CD14-positive monocyte (primary cell): Measurements from ENCODE around the gene ACE. TPM values are rescaled to one million over a fixed set of nuclear protein-coding genes. Genes with fewer than 3 reads are reported as not detected.

Source experiments
- DNase-seq, 3 donors: peaks; one replicate each; pipeline ENCODE4 v3.0.0-alpha.2; 2011 to 2022
- H2AFZ ChIP-seq: 2 replicates; pipeline ENCODE4 v1.6.0; 2012; ENCODE audit warnings: mild to moderate bottlenecking, low read depth, low read length, inconsistent platforms; ENCODE audit not compliant: insufficient read depth, poor library complexity, severe bottlenecking
- H3K27ac ChIP-seq, 2 donors: 1 replicate in 1 of 2; 2 replicates in 1 of 2; pipeline ENCODE4 v1.5.1; 2012 to 2013; ENCODE audit warnings: low read length in 2 of 2, control low read depth in 1 of 2, inconsistent platforms in 1 of 2, low read depth in 1 of 2, mild to moderate bottlenecking in 1 of 2
- H3K27me3 ChIP-seq, 2 donors: one replicate each; pipeline versions ENCODE4 v1.6.0 to v1.6.1; 2011 to 2013; ENCODE audit warnings: low read length in 2 of 2; ENCODE audit not compliant: control insufficient read depth in 2 of 2, insufficient read depth in 2 of 2
- H3K36me3 ChIP-seq, 2 donors: replicated peaks in 1 of 2; 1 replicate in 1 of 2; 2 replicates in 1 of 2; pipeline versions ENCODE4 v1.5.1 to v1.6.1; 2012 to 2013; ENCODE audit warnings: low read length in 2 of 2, control low read depth in 1 of 2, inconsistent platforms in 1 of 2, mild to moderate bottlenecking in 1 of 2; ENCODE audit not compliant: insufficient read depth in 2 of 2, control insufficient read depth in 1 of 2
- H3K4me1 ChIP-seq, 2 donors: 1 replicate in 1 of 2; 2 replicates in 1 of 2; pipeline versions ENCODE4 v1.5.1 to v1.6.1; 2012 to 2013; ENCODE audit warnings: low read length in 2 of 2, control low read depth in 1 of 2, inconsistent platforms in 1 of 2, mild to moderate bottlenecking in 1 of 2, moderate library complexity in 1 of 2; ENCODE audit not compliant: insufficient read depth in 2 of 2, control insufficient read depth in 1 of 2
- H3K4me2 ChIP-seq: replicated peaks from 2 replicates; pipeline ENCODE3; 2012; ENCODE audit warnings: low read length, moderate library complexity, mild to moderate bottlenecking; ENCODE audit not compliant: poor library complexity, severe bottlenecking; ENCODE audit errors: extremely low read depth
- H3K4me3 ChIP-seq, 3 experiments: fragments of 200-600 bp in 1 of 3; sonication (generic) in 1 of 3; replicated peaks in 1 of 3; 1 replicate in 2 of 3; 2 replicates in 1 of 3; pipeline ENCODE4 v1.5.1; 2011 to 2013; ENCODE audit warnings: low read length in 3 of 3, mild to moderate bottlenecking in 3 of 3, control low read depth in 2 of 3, low read depth in 2 of 3, inconsistent platforms in 1 of 3, moderate library complexity in 1 of 3
- H3K79me2 ChIP-seq: 2 replicates; pipeline ENCODE4 v1.6.0; 2012; ENCODE audit warnings: mild to moderate bottlenecking, control low read depth, inconsistent platforms, low read length, moderate library complexity; ENCODE audit not compliant: insufficient read depth
- H3K9ac ChIP-seq: 2 replicates; pipeline ENCODE4 v1.6.0; 2017; ENCODE audit warnings: low read length, mild to moderate bottlenecking; ENCODE audit not compliant: insufficient read depth, poor library complexity, severe bottlenecking
- H3K9me3 ChIP-seq, 2 donors: replicated peaks in 1 of 2; 1 replicate in 1 of 2; 2 replicates in 1 of 2; pipeline versions ENCODE4 v1.5.1 to v1.6.1; 2012 to 2013; ENCODE audit warnings: low read length in 2 of 2, control low read depth in 1 of 2; ENCODE audit not compliant: control insufficient read depth in 1 of 2, insufficient read depth in 1 of 2
- H4K20me1 ChIP-seq: 2 replicates; pipeline ENCODE4 v1.6.0; 2012; ENCODE audit warnings: mild to moderate bottlenecking, low read length, control low read depth, moderate library complexity; ENCODE audit not compliant: insufficient read depth
- H3K27ac Mint-ChIP-seq, 7 donors: one replicate each; pipeline ENCODE4 v1.8.0; 2020; ENCODE audit warnings: mild to moderate bottlenecking in 7 of 7, mixed read lengths in 7 of 7, moderate library complexity in 6 of 7, inconsistent platforms in 2 of 7
- H3K27me3 Mint-ChIP-seq, 3 donors: one replicate each; pipeline ENCODE4 v1.8.0; 2021 to 2022; ENCODE audit warnings: low read depth in 3 of 3, mild to moderate bottlenecking in 3 of 3, mixed read lengths in 3 of 3, moderate library complexity in 3 of 3, inconsistent platforms in 1 of 3
- H3K36me3 Mint-ChIP-seq, 2 donors: one replicate each; pipeline ENCODE4 v1.8.0; 2020; ENCODE audit warnings: mixed read lengths in 2 of 2, inconsistent platforms in 1 of 2, mild to moderate bottlenecking in 1 of 2
- H3K4me1 Mint-ChIP-seq: one replicate; pipeline ENCODE4 v1.8.0; 2020; ENCODE audit warnings: mild to moderate bottlenecking, mixed read lengths
- H3K4me3 Mint-ChIP-seq, 2 donors: one replicate each; pipeline ENCODE4 v1.8.0; 2020; ENCODE audit warnings: mild to moderate bottlenecking in 2 of 2, mixed read lengths in 2 of 2, moderate library complexity in 1 of 2
- H3K9me3 Mint-ChIP-seq, 7 donors: one replicate each; pipeline ENCODE4 v1.8.0; 2020 to 2022; ENCODE audit warnings: mixed read lengths in 7 of 7, mild to moderate bottlenecking in 6 of 7, moderate library complexity in 6 of 7, inconsistent platforms in 2 of 7
- CTCF ChIP-seq: fragments of 200-600 bp; IDR thresholded peaks from one replicate; pipeline ENCODE4 v1.8.0; 2022; ENCODE audit warnings: antibody characterized with exemption, mild to moderate bottlenecking
- WGBS: methylation state at CpG from one replicate; pipeline ENCODE4 v1.1.5; 2013; ENCODE audit warnings: missing lambda C conversion rate; ENCODE audit not compliant: insufficient coverage; 5-methylcytosine and 5-hydroxymethylcytosine counted together
- intact Hi-C, 2 donors: fragments of 100-400 bp; cut with micrococcal nuclease; formaldehyde crosslinking; loops; one replicate each; pipeline versions ENCODE4 v1.15.0 to v1.15.1; 2023
- polyA plus RNA-seq, 3 donors: library from polyadenylated mRNA; depleted of rRNA in 1 of 3; unstranded in 2 of 3; stranded (reverse) in 1 of 3; fragments of 300-500 nt in 2 of 3; fragments of >200 nt in 1 of 3; fragmentation: Illumina TruSeq in 2 of 3; gene quantifications; 1 replicate in 2 of 3; 2 replicates in 1 of 3; pipeline ENCODE4 v1.2.3, GENCODE V29; 2012 to 2021

Gene ACE
- polyA plus RNA-seq, 3 donors, result 0.55 TPM; not detected in 2

GRCh38 chr17:63493411-63493810, 16.6 kb downstream of the ACE start:
- Histone ChIP-seq H3K36me3 (no peaks in the 10 kb centered on the region), H3K9ac (no peak overlapping the region), H3K9me3 (no peaks in the 10 kb centered on the region), H3K79me2 (no peaks in the 10 kb centered on the region), H2AFZ (no peak overlapping the region), H3K4me2 (no peak overlapping the region), H3K27ac (no peak overlapping the region), H3K4me3 (no peak overlapping the region), H3K27me3 (no peaks in the 10 kb centered on the region), H3K4me1 (no peaks in the 10 kb centered on the region), H4K20me1 (no peaks in the 10 kb centered on the region)
- no peak for DNase-seq
- no peaks in the 10 kb centered on the region for H3K9me3 Mint-ChIP-seq
- H3K36me3 Mint-ChIP-seq, result no peaks in the 10 kb centered on the region
- intact Hi-C loops, result no loop called here
- 95% methylated on average over 8 of the region's 9 CpGs for WGBS
- TF ChIP-seq CTCF, result no peak
- H3K27me3 Mint-ChIP-seq, result peaks cover 0 to 9% (median 6%) of the 10 kb centered on the region in 3 donors
- H3K4me1 Mint-ChIP-seq, result no peaks in the 10 kb centered on the region
- no peak overlapping the region for H3K4me3 Mint-ChIP-seq
- H3K27ac Mint-ChIP-seq, result no peak overlapping the region

DNA sequence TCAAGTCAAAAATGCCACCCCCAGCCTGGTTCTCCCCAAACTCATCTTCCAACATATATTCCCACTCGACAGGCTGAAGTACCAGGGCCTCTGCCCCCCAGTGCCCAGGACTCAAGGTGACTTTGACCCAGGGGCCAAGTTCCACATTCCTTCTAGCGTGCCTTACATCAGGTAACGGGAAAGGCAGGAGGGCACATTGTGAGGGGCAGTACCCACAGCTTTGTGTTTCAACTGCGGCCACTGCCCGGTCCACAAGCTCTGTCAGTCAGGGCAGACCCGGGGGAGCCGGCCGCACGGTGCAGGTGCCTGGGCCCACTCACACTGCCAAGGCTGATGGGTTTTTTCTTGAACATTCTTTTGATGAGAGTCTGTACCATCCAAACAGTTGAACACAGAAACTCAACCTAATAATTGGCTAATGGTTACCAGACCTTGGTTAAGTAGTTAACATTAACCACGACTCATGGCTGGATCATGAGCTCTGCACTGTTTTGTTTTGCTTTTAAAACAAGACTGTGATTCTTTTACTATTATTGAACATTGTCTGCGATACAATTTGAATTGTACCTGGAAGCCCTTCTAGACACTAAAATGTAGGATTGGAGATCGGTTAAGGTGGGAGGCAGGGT, 17.6 kb downstream of the ACE start:
- WGBS, result 92% methylated on average over 5 of the region's 12 CpGs
- H3K27ac ChIP-seq, result no peak overlapping the region
- H3K27ac Mint-ChIP-seq, result no peak overlapping the region
- H3K9me3 Mint-ChIP-seq, result no peaks in the 10 kb centered on the region
- H3K4me2 ChIP-seq, result no peak overlapping the region
- no peak overlapping the region for H3K4me3 Mint-ChIP-seq
- H3K36me3 ChIP-seq, result no peaks in the 10 kb centered on the region
- intact Hi-C loops, result no loop called here
- DNase-seq, result no peak
- no peaks in the 10 kb centered on the region for H4K20me1 ChIP-seq
- H3K27me3 ChIP-seq, result no peaks in the 10 kb centered on the region
- H2AFZ ChIP-seq, result no peak overlapping the region
- no peaks in the 10 kb centered on the region for H3K9me3 ChIP-seq
- H3K4me1 ChIP-seq, result no peaks in the 10 kb centered on the region
- TF ChIP-seq CTCF, result no peak
- no peaks in the 10 kb centered on the region for H3K79me2 ChIP-seq
- peaks cover 7% of the 10 kb centered on the region for H3K4me1 Mint-ChIP-seq
- peaks cover 0 to 10% (median 6%) of the 10 kb centered on the region in 3 donors for H3K27me3 Mint-ChIP-seq
- H3K36me3 Mint-ChIP-seq, result no peaks in the 10 kb centered on the region
- H3K9ac ChIP-seq, result no peak overlapping the region
- no peak overlapping the region for H3K4me3 ChIP-seq
